ENCODE measurements around the gene FAM53A. TPM values are rescaled to one million over a fixed set of nuclear protein-coding genes. Genes with fewer than 3 reads are reported as not detected.

Gene FAM53A
- total and polyA plus RNA-seq, 2 of the 13 experiments (the other 11 are each of a cell fraction or from before 2014, with no cell fraction given), result 0.48 to 1.1 TPM

DNA sequence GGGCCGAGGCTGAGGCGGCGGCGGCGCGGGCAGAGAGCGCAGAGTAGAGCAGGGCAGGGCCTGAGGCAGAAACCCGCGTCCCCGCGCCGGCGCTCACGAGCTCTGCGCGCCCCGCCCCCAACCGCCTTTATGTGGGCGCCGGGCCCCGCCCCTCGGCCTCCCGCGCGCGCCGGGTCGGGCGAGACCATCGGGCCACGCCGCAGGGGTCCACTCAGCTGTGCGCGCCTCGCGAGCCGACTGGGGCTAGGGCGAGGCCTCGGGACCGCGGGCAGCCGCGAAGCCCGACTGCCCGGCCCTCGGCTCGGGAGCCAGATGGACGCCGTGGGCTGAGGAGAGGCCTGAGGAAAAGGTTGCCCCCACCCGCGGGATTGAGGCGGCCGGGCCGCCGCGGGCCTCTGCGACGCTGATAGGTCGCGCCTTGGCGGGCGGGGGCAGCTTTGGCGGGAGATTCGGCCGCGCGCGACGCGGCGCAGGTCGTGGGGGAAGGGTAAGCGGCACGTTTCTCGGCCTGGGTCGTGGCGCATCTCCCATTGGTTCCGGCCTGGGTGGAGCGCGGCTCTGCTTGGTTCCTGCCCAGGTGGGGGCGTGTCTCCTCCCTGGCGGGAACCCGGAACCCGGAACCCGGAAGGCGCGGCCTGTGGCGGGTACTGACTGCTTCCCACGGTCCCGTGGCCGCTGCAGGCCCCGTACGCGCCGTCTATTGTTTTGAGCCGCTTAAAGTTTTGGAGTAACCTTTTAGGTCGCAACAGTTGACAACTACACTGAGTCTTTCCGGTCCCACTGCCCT lies 28.3 kb upstream of the FAM53A start, which contains the start of gene SLBP (continued):
- no peak; the same call in none of the 2 replicates for TF ChIP-seq ZNF678 (CRISPR knock-in tag; IDR thresholded peaks at IDR 0.05)
- TF ChIP-seq XRCC5 (optimal IDR thresholded peaks at IDR 0.05; ENCODE audit: low read length), result no peak
- peak; percentile 75 for TF ChIP-seq ZNF333 (CRISPR knock-in tag; IDR thresholded peaks at IDR 0.05; ENCODE audit: borderline replicate concordance)
- no peak for TF ChIP-seq RFX1 (IDR thresholded peaks at IDR 0.05)
- TF ChIP-seq, protein P1, sequence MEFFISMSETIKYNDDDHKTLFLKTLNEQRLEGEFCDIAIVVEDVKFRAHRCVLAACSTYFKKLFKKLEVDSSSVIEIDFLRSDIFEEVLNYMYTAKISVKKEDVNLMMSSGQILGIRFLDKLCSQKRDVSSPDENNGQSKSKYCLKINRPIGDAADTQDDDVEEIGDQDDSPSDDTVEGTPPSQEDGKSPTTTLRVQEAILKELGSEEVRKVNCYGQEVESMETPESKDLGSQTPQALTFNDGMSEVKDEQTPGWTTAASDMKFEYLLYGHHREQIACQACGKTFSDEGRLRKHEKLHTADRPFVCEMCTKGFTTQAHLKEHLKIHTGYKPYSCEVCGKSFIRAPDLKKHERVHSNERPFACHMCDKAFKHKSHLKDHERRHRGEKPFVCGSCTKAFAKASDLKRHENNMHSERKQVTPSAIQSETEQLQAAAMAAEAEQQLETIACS (CRISPR knock-in tag; IDR thresholded peaks at IDR 0.05), result peak; percentile 88
- TF ChIP-seq SPEN (CRISPR knock-in tag; IDR thresholded peaks at IDR 0.05; ENCODE audit: low read depth), result peak; percentile 95
- peak; percentile 97 for TF ChIP-seq ZNF543 (CRISPR knock-in tag; IDR thresholded peaks at IDR 0.05)
- peak; percentile 52; the same call in 1 of the 2 replicates for TF ChIP-seq ZBTB20 (CRISPR knock-in tag; IDR thresholded peaks at IDR 0.05; ENCODE audit: borderline replicate concordance, low read depth)
- no peak for TF ChIP-seq ZNF3 (CRISPR knock-in tag; IDR thresholded peaks at IDR 0.05)
- TF ChIP-seq ZNF724P (CRISPR knock-in tag; IDR thresholded peaks at IDR 0.05; ENCODE audit: borderline replicate concordance), result peak; percentile 99
- TF ChIP-seq, protein P2, sequence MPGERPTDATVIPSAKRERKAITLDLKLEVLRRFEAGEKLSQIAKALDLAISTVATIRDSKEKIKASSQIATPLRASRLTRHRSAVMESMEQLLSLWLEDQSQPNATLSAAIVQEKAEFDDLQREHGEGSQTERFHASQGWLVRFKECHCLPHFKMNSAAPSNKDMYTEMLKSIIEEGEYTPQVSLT (CRISPR knock-in tag; IDR thresholded peaks at IDR 0.05; ENCODE audit: borderline replicate concordance, low read depth), result peak; percentile 98
- peak; percentile 95 for TF ChIP-seq NFIB (CRISPR knock-in tag; IDR thresholded peaks at IDR 0.05; ENCODE audit: borderline replicate concordance)
- 0 out of 2 replicates have a peak, but pooled peaks have one; percentile 43 for TF ChIP-seq ZNF720 (CRISPR knock-in tag; IDR thresholded peaks at IDR 0.05)
- TF ChIP-seq RAD21 (CRISPR knock-in tag; IDR thresholded peaks at IDR 0.05), result peak; percentile 23; the same call in 1 of the 2 replicates
- TF ChIP-seq ZFP82 (CRISPR knock-in tag; IDR thresholded peaks at IDR 0.05; ENCODE audit: borderline replicate concordance), result peak; percentile 98; the same call in 1 of the 2 replicates
- peak; percentile 98 for TF ChIP-seq ZNF883 (CRISPR knock-in tag; IDR thresholded peaks at IDR 0.05; ENCODE audit: not compliant biosample characterization)
- peak; percentile 76; the same call in 1 of the 2 replicates for TF ChIP-seq PAX8 (CRISPR knock-in tag; IDR thresholded peaks at IDR 0.05; ENCODE audit: borderline replicate concordance)
- TF ChIP-seq CEBPG (CRISPR knock-in tag; IDR thresholded peaks at IDR 0.05), result peak; percentile 27; the same call in 1 of the 2 replicates
- TF ChIP-seq CEBPB (IDR thresholded peaks at IDR 0.05; ENCODE audit: borderline replicate concordance, low read depth, low read length), result no peak
- TF ChIP-seq ZBTB21 (CRISPR knock-in tag; IDR thresholded peaks at IDR 0.05), result no peak
- TF ChIP-seq DPF2 (CRISPR knock-in tag; IDR thresholded peaks at IDR 0.05; ENCODE audit: borderline replicate concordance, low read depth), result no peak
- TF ChIP-seq, protein P3, sequence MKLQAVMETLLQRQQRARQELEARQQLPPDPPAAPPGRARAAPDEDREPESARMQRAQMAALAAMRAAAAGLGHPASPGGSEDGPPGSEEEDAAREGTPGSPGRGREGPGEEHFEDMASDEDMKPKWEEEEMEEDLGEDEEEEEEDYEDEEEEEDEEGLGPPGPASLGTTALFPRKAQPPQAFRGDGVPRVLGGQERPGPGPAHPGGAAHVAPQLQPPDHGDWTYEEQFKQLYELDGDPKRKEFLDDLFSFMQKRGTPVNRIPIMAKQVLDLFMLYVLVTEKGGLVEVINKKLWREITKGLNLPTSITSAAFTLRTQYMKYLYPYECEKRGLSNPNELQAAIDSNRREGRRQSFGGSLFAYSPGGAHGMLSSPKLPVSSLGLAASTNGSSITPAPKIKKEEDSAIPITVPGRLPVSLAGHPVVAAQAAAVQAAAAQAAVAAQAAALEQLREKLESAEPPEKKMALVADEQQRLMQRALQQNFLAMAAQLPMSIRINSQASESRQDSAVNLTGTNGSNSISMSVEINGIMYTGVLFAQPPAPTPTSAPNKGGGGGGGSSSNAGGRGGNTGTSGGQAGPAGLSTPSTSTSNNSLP (IDR thresholded peaks at IDR 0.05; ENCODE audit: low read depth, low read length), result no peak
- no peak for TF ChIP-seq GPN1 (CRISPR knock-in tag; IDR thresholded peaks at IDR 0.05; ENCODE audit: borderline replicate concordance)
- TF ChIP-seq CENPT (CRISPR knock-in tag; IDR thresholded peaks at IDR 0.05; ENCODE audit: low read depth), result peak; percentile 98
- peak; percentile 90; the same call in 1 of the 2 replicates for TF ChIP-seq ZNF570 (CRISPR knock-in tag; IDR thresholded peaks at IDR 0.05; ENCODE audit: borderline replicate concordance)

Measured in HepG2 (cell line).